K562 (cell line): ENCODE results near the gene CTSZ. TPM values are rescaled to one million over a fixed set of nuclear protein-coding genes. Genes with fewer than 3 reads are reported as not detected.
A peak's percentile ranks its signal among the peaks of the same experiment; 100 is the strongest.

ENCODE experiments used
- DMBX1 ChIP-seq: fragments of 250-450 bp; sonication (Bioruptor Pico); IDR thresholded peaks from 2 replicates; pipeline ENCODE4 v1.8.0; 2022; ENCODE audit warnings: inconsistent platforms, mild to moderate bottlenecking, moderate library complexity, borderline replicate concordance
- E2F1 ChIP-seq: sonication (generic); formaldehyde crosslinking; IDR thresholded peaks from 2 replicates; pipeline ENCODE4 v1.8.1; 2023; ENCODE audit warnings: mild to moderate bottlenecking, missing genetic modification reagents, moderate library complexity
- E2F3 ChIP-seq: fragments of 250-450 bp; sonication (Bioruptor Pico); IDR thresholded peaks from 2 replicates; pipeline ENCODE4 v1.4.0; 2020; ENCODE audit warnings: mild to moderate bottlenecking
- EZH2 ChIP-seq: IDR thresholded peaks from 2 replicates; pipeline ENCODE4 v1.6.1; 2012; ENCODE audit warnings: low read depth, mild to moderate bottlenecking, inconsistent platforms, low read length, borderline replicate concordance
- FOXA3 ChIP-seq, 2 experiments: fragments of 450-650 bp in 1 of 2; sonication (generic) in 1 of 2; formaldehyde crosslinking; IDR thresholded peaks in 1 of 2; conservative IDR thresholded peaks in 1 of 2; 2 replicates each; pipeline versions ENCODE4 v1.4.0 to v1.8.0; 2020 to 2022; ENCODE audit warnings: mild to moderate bottlenecking in 2 of 2, missing genetic modification reagents in 1 of 2
- HMGXB4 ChIP-seq: sonication (generic); formaldehyde crosslinking; IDR thresholded peaks from 2 replicates; pipeline ENCODE4 v1.8.1; 2023; ENCODE audit warnings: mild to moderate bottlenecking, missing genetic modification reagents
- MTA3 ChIP-seq: fragments of 450-650 bp; formaldehyde crosslinking; IDR thresholded peaks from 2 replicates; pipeline ENCODE4 v1.6.1; 2017; ENCODE audit warnings: mild to moderate bottlenecking, borderline replicate concordance
- NFE2L1 ChIP-seq: fragments of 450-650 bp; IDR thresholded peaks from 2 replicates; pipeline ENCODE4 v1.6.1; 2016; ENCODE audit warnings: missing genetic modification characterization, low read depth, mild to moderate bottlenecking, missing compliant biosample characterization, moderate library complexity, borderline replicate concordance
- RBM22 ChIP-seq: fragments of 200-400 bp; formaldehyde crosslinking; IDR thresholded peaks from 2 replicates; pipeline ENCODE4 v1.6.1; 2018; ENCODE audit warnings: low read length, low read depth; ENCODE audit not compliant: poor library complexity, severe bottlenecking
- RFX1 ChIP-seq: fragments of 450-650 bp; IDR thresholded peaks from 2 replicates; pipeline ENCODE4 v1.6.1; 2016; ENCODE audit warnings: mild to moderate bottlenecking, moderate library complexity
- UBTF ChIP-seq, 2 experiments: IDR thresholded peaks; 2 replicates each; pipeline ENCODE4 v1.6.1; 2012; ENCODE audit warnings: improper control_type of control experiment in 2 of 2, low read depth in 2 of 2, low read length in 2 of 2, borderline replicate concordance in 1 of 2
- ZBTB17 ChIP-seq: fragments of 450-650 bp; formaldehyde crosslinking; IDR thresholded peaks from 2 replicates; pipeline ENCODE4 v1.4.0; 2020; ENCODE audit warnings: mild to moderate bottlenecking
- ZBTB43 ChIP-seq: sonication (generic); formaldehyde crosslinking; IDR thresholded peaks from 2 replicates; pipeline ENCODE4 v1.8.0; 2023; ENCODE audit warnings: mild to moderate bottlenecking, missing genetic modification reagents
- ZBTB49 ChIP-seq: sonication (generic); formaldehyde crosslinking; IDR thresholded peaks from 2 replicates; pipeline ENCODE4 v1.8.0; 2022; ENCODE audit warnings: missing genetic modification reagents, mild to moderate bottlenecking, borderline replicate concordance
- ZNF165 ChIP-seq: fragments of 250-450 bp; sonication (Bioruptor Pico); IDR thresholded peaks from 2 replicates; pipeline ENCODE4 v1.4.0; 2020; ENCODE audit warnings: borderline replicate concordance
- ZSCAN29 ChIP-seq: fragments of 450-650 bp; IDR thresholded peaks from 2 replicates; pipeline ENCODE4 v1.6.1; 2017
- polyA plus RNA-seq, 8 experiments: library from polyadenylated mRNA; depleted of rRNA in 4 of 8; stranded (reverse) in 5 of 8; unstranded in 3 of 8; fragments of >200 nt; fragmentation: Nextera tagmentation in 2 of 8; fragmentation: Illumina TruSeq in 1 of 8; extraction: Ambion mirVana in 2 of 8; extraction: Trizol in 1 of 8; gene quantifications; 2 replicates each; pipeline versions ENCODE4 v1.2.1 to v1.2.3, GENCODE V29; 2011 to 2014; ENCODE audit warnings: inconsistent platforms in 1 of 8, missing spikeins in 1 of 8
- total RNA-seq, 7 experiments: library from RNA; depleted of rRNA in 6 of 7; stranded (reverse); fragments of >200 nt in 6 of 7; fragmentation: Illumina TruSeq in 2 of 7; extraction: Trizol in 2 of 7; gene quantifications; 2 replicates each; pipeline versions ENCODE4 v1.2.1 to v1.2.3, GENCODE V29; 2011 to 2021; ENCODE audit warnings: low replicate concordance in 1 of 7

Gene CTSZ
- total and polyA plus RNA-seq, 9 of the 15 experiments (the other 6 are each of a cell fraction or from before 2014, with no cell fraction given), result 1.6 to 143 (median 82.8) TPM

GRCh38 chr20:59006864-59007664, at the start of gene CTSZ (continued):
- 0 out of 2 replicates have a peak, but pooled peaks have one; percentile 22 for TF ChIP-seq E2F3
- TF ChIP-seq DMBX1, result no peak
- TF ChIP-seq MTA3, result 0 out of 2 replicates have a peak, but pooled peaks have one; percentile 17
- no peak for TF ChIP-seq ZSCAN29
- no peak for TF ChIP-seq ZBTB49 (CRISPR knock-in tag)
- peak; percentile 100 for TF ChIP-seq RBM22
- TF ChIP-seq ZBTB17, result 0 out of 2 replicates have a peak, but pooled peaks have one; percentile 21
- no peak; a peak in 1 of 4 replicates for TF ChIP-seq UBTF (IDR thresholded peaks at IDR 0.05; ENCODE audit: borderline replicate concordance in 1 of 2, low read depth in 2 of 2, low read length in 2 of 2)
- TF ChIP-seq NFE2L1, result no peak
- no peak for TF ChIP-seq EZH2
- TF ChIP-seq FOXA3 (CRISPR knock-in tag; conservative IDR thresholded peaks at IDR 0.05 in 1 of 2, IDR thresholded peaks at IDR 0.05 in 1 of 2), result no peak
- TF ChIP-seq ZNF165 (CRISPR knock-in tag), result no peak
- peak; percentile 37; the same call in 1 of the 2 replicates for TF ChIP-seq HMGXB4 (CRISPR knock-in tag)
- TF ChIP-seq ZBTB43 (CRISPR knock-in tag), result no peak
- 0 out of 2 replicates have a peak, but pooled peaks have one; percentile 32 for TF ChIP-seq E2F1 (CRISPR knock-in tag)
- no peak for TF ChIP-seq RFX1
